ENCODE data around the gene CHIT1. TPM values are rescaled to one million over a fixed set of nuclear protein-coding genes. Genes with fewer than 3 reads are reported as not detected.

Gene CHIT1
- total and polyA plus RNA-seq, 2 of the 8 experiments (the other 6 are each of a cell fraction or from before 2014, with no cell fraction given), result not detected

- Histone ChIP-seq H3K4me2 (ENCODE audit: insufficient read depth in 1 of 2, low read depth in 2 of 2, low read length in 2 of 2) (no peak overlapping the region), H2AFZ (ENCODE audit: low read length) (no peak overlapping the region)
Observed at GRCh38 chr1:203178821-203179666, 50.4 kb downstream of the CHIT1 start.

More at GRCh38 chr1:203178821-203179666, 50.4 kb downstream of the CHIT1 start:
- Histone ChIP-seq H3K4me1 (replicated peaks in 1 of 4; ENCODE audit: control insufficient read depth in 3 of 4, insufficient read depth in 4 of 4, low read length in 3 of 4) (peaks cover 0 to 3% (median 2%) of the 10 kb centered on the region in 4 experiments; a peak in 2 of 7 replicates), H3K27me3 (replicated peaks in 1 of 4; ENCODE audit: control insufficient read depth in 3 of 4, extremely low read depth in 1 of 4, insufficient read depth in 3 of 4, low read length in 3 of 4) (no peaks in the 10 kb centered on the region), H3K23ac (ENCODE audit: insufficient read length) (no peak overlapping the region), H3K9me3 (ENCODE audit: insufficient read depth in 2 of 2, low read depth in 1 of 2, low read length in 1 of 2) (no peaks in the 10 kb centered on the region), H3K56ac (replicated peaks; ENCODE audit: insufficient read length, low read depth, low read length) (no peak overlapping the region), H2BK5ac (ENCODE audit: low read depth, low read length) (no peak overlapping the region), H2AK5ac (ENCODE audit: low read depth, low read length) (no peak overlapping the region), H3K4ac (replicated peaks; ENCODE audit: insufficient read length, low read depth, low read length) (peak overlapping the region; percentile 65), H2BK12ac (ENCODE audit: low read depth, low read length) (no peak overlapping the region), H3K27ac (ENCODE audit: low read depth, low read length) (no peak overlapping the region), H3K9ac (replicated peaks in 1 of 4; ENCODE audit: extremely low read depth in 1 of 4, low read depth in 3 of 4, low read length in 3 of 4) (no peak overlapping the region), H4K91ac (replicated peaks; ENCODE audit: insufficient read length, low read length) (no peak overlapping the region), H4K20me1 (replicated peaks in 1 of 2; ENCODE audit: control insufficient read depth in 1 of 2, insufficient read depth in 2 of 2, low read length in 2 of 2) (no peaks in the 10 kb centered on the region), H3K79me1 (ENCODE audit: low read depth, low read length) (no peaks in the 10 kb centered on the region), H2BK20ac (ENCODE audit: low read length) (0 out of 2 replicates have a peak overlapping the region, but pooled peaks have one; percentile 6), H3K36me3 (ENCODE audit: control insufficient read depth in 2 of 4, insufficient read depth in 4 of 4, low read length in 3 of 4) (no peaks in the 10 kb centered on the region), H4K5ac (ENCODE audit: insufficient read length, low read depth, low read length) (no peak overlapping the region), H3K18ac (ENCODE audit: extremely low read depth, low read length) (no peak overlapping the region; the same call in 1 of the 2 replicates), H3K23me2 (ENCODE audit: low read depth, low read length) (no peaks in the 10 kb centered on the region), H2BK120ac (replicated peaks; ENCODE audit: low read depth, low read length) (no peak overlapping the region), H4K8ac (ENCODE audit: extremely low read depth, insufficient read depth, low read length) (no peak overlapping the region; the same call in none of the 2 replicates), H3K79me2 (ENCODE audit: control insufficient read depth in 1 of 2, insufficient read depth in 2 of 2, low read length in 2 of 2) (no peaks in the 10 kb centered on the region), H3K14ac (ENCODE audit: insufficient read length) (no peak overlapping the region), H2BK15ac (ENCODE audit: low read length) (no peak overlapping the region), H3K4me3 (ENCODE audit: extremely low read depth in 1 of 4, insufficient read depth in 2 of 4, low read depth in 3 of 4, low read length in 4 of 4) (no peak overlapping the region)
- 83% methylated on average over 14 of the region's 14 CpGs; no CpG with 5 or more reads in 1 of the 2 experiments for WGBS, 2 experiments (ENCODE audit: extremely low coverage in 1 of 2, insufficient coverage in 1 of 2, insufficient read length in 1 of 2, insufficient replicate concordance in 2 of 2, low coverage in 1 of 2, low lambda C conversion rate in 2 of 2, missing lambda C conversion rate in 1 of 2)
- DNase-seq (ENCODE audit: low read depth in 1 of 2, low spot score in 2 of 2) (no peak), FAIRE-seq (no peak)
- POLR2A ChIA-PET (ENCODE audit: partially characterized antibody), result no interaction called here
- CTCF ChIA-PET (ENCODE audit: partially characterized antibody), result interaction anchor here (0.7 to 12.8 kb wide), 16 partner anchors 11 to 140 kb away, joined by 3 to 140 read pairs (median 4); no protein-coding TSS in a partner anchor
- TF ChIP-seq ATF2 (IDR thresholded peaks at IDR 0.05; ENCODE audit: low read length) (no peak), GTF2F1 (IDR thresholded peaks at IDR 0.05; ENCODE audit: borderline replicate concordance, low read depth, low read length) (no peak), SIN3A (conservative IDR thresholded peaks at IDR 0.05 in 1 of 2, IDR thresholded peaks at IDR 0.05 in 1 of 2; ENCODE audit: low read depth in 1 of 2, low read length in 2 of 2) (no peak), EGR1 (IDR thresholded peaks at IDR 0.05; ENCODE audit: borderline replicate concordance, low read depth, low read length) (no peak), FOSL1 (IDR thresholded peaks at IDR 0.05; ENCODE audit: insufficient read depth, low read depth, low read length) (no peak)

Measured in H1 (cell line).